Measurements from ENCODE around the gene XPO1.

Gene XPO1

DNA sequence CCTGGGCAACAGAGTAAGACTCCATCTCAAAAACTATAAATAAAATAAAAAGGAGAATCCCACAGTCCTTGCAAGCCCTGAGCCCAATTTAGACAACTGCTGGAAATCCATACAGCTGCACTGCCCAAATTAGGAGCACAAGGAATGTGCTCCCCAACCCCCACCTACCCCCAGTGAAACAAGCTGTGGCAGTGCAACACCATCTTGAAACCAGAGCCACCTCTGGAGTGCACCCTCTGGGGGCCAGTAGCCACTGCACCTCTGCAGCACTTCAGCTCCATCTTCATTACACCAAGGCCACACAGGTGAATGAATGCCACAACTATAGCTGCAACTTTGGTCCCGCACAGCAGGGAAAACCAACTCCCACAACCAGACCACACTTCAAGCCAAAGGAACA is 104.5 kb downstream of the XPO1 start:
- H3K27ac ChIP-seq (ENCODE audit: low read length): no peak overlapping the region
- no peaks in the 10 kb centered on the region for H3K9me3 ChIP-seq (ENCODE audit: control insufficient read depth, insufficient read depth, low read length)

DNA sequence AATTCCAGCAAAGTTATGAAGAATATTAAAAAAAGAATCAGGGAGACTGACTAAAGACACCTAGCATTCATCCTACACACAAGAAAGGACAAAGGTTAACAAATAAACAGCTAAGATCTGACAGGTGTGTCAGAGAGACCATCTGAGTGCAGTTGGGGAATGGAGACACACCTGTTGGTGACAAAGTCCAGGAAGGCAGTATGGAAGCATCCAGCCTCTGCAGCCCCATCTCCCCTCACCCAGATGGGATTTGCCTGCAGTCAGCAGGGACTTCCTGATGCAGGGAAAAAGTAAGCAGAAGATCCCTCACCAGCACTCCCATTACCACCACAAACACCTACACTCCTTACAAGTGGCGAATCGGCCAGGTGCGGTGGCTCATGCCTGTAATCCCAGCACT is 105.2 kb downstream of the XPO1 start:
- Histone ChIP-seq H3K27ac (ENCODE audit: low read length) (no peak overlapping the region), H3K4me3 (ENCODE audit: low read length) (no peak overlapping the region), H3K4me1 (ENCODE audit: control insufficient read depth, insufficient read depth, low read length) (peaks cover 6% of the 10 kb centered on the region; the same call in 1 of the 2 replicates), H3K27me3 (ENCODE audit: control insufficient read depth, insufficient read depth, low read length) (no peaks in the 10 kb centered on the region), H3K9me3 (ENCODE audit: control insufficient read depth, insufficient read depth, low read length) (no peaks in the 10 kb centered on the region), H3K36me3 (ENCODE audit: control insufficient read depth, insufficient read depth, low read length) (no peaks in the 10 kb centered on the region)
- no CpG with 5 or more reads among the region's 3 CpGs for WGBS (ENCODE audit: insufficient coverage, insufficient read length)
- DNase-seq (ENCODE audit: low read depth, low spot score): no peak

More for the DNA sequence above, 104.5 kb downstream of the XPO1 start:
- H3K36me3 ChIP-seq (ENCODE audit: control insufficient read depth, insufficient read depth, low read length): no peaks in the 10 kb centered on the region
- no peaks in the 10 kb centered on the region for H3K27me3 ChIP-seq (ENCODE audit: control insufficient read depth, insufficient read depth, low read length)
- WGBS (ENCODE audit: insufficient coverage, insufficient read length): no CpG with 5 or more reads among the region's 1 CpG
- DNase-seq (ENCODE audit: low read depth, low spot score): no peak
- no peak overlapping the region for H3K4me3 ChIP-seq (ENCODE audit: low read length)
- H3K4me1 ChIP-seq (ENCODE audit: control insufficient read depth, insufficient read depth, low read length): peaks cover 6% of the 10 kb centered on the region; the same call in 1 of the 2 replicates

GRCh38 chr2:61431345-61431744 is 106.8 kb downstream of the XPO1 start:
- Histone ChIP-seq H3K9me3 (ENCODE audit: control insufficient read depth, insufficient read depth, low read length) (no peaks in the 10 kb centered on the region), H3K36me3 (ENCODE audit: control insufficient read depth, insufficient read depth, low read length) (no peaks in the 10 kb centered on the region), H3K4me1 (ENCODE audit: control insufficient read depth, insufficient read depth, low read length) (peaks cover 6% of the 10 kb centered on the region; the same call in 1 of the 2 replicates), H3K27me3 (ENCODE audit: control insufficient read depth, insufficient read depth, low read length) (no peaks in the 10 kb centered on the region), H3K27ac (ENCODE audit: low read length) (no peak overlapping the region), H3K4me3 (ENCODE audit: low read length) (no peak overlapping the region)
- no CpG with 5 or more reads among the region's 5 CpGs for WGBS (ENCODE audit: insufficient coverage, insufficient read length)
- no peak for DNase-seq (ENCODE audit: low read depth, low spot score)
